Measurements from ENCODE around the gene POTEF.
"Not testable (repeated sequence)": the region's sequence is repeated elsewhere in the genome, so short reads cannot be mapped to it uniquely, and the experiment has no call there.

POTEF gene

DNA sequence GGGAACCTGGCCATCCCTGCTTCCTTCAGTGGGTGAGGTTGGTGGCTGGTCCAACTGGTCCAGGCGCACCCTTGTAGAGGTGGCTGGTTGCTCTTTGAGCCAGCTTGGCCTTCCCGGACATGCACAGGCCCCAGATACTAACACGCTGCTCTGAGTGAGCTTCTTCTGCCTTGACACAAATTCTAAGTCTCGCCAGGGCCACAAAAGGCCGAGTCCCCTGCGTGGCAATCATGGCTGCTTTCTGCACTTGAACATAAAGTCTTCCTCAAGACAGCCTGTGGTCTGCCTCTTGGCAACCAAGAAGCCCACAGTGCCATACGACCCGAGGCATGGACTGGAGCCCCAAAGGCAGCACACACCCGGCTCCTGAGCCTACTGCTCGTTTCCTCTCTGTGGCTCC lies 69.0 kb downstream of the POTEF start:
- not testable (repeated sequence) for H3K27me3 ChIP-seq (ENCODE audit: control insufficient read depth, insufficient read depth, low read length); H3K36me3 ChIP-seq (ENCODE audit: control insufficient read depth, insufficient read depth, low read length); H3K9ac ChIP-seq (ENCODE audit: low read depth, low read length); H3K4me1 ChIP-seq (ENCODE audit: control insufficient read depth, insufficient read depth, low read length); H3K27ac ChIP-seq (ENCODE audit: low read depth, low read length); H3K9me3 ChIP-seq (ENCODE audit: control insufficient read depth, insufficient read depth, low read length); H3K4me3 ChIP-seq (ENCODE audit: low read depth, low read length)

DNA sequence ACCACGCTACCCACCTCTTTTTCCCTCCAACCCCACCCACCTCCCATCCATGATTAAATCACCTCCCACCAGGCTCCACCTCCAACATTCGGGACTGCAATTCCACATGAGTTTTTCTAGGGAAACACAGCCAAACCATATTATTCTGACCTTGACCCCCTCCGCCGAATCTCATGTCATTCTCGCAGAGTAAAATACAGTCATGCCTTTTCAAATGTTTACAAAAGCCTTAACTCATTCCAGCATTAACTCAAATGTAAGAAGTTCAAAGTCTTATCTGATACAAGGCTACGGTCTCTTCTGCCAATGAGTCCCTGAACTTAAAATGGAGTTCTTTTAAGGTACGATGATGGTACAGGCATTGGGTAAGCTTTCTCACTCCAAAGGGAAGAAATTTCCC lies 72.7 kb downstream of the POTEF start:
- not testable (repeated sequence) for H3K27ac ChIP-seq (ENCODE audit: low read depth, low read length); H3K9me3 ChIP-seq (ENCODE audit: control insufficient read depth, insufficient read depth, low read length); H3K27me3 ChIP-seq (ENCODE audit: control insufficient read depth, insufficient read depth, low read length); H3K4me3 ChIP-seq (ENCODE audit: low read depth, low read length); H3K36me3 ChIP-seq (ENCODE audit: control insufficient read depth, insufficient read depth, low read length); H3K9ac ChIP-seq (ENCODE audit: low read depth, low read length); H3K4me1 ChIP-seq (ENCODE audit: control insufficient read depth, insufficient read depth, low read length)

DNA sequence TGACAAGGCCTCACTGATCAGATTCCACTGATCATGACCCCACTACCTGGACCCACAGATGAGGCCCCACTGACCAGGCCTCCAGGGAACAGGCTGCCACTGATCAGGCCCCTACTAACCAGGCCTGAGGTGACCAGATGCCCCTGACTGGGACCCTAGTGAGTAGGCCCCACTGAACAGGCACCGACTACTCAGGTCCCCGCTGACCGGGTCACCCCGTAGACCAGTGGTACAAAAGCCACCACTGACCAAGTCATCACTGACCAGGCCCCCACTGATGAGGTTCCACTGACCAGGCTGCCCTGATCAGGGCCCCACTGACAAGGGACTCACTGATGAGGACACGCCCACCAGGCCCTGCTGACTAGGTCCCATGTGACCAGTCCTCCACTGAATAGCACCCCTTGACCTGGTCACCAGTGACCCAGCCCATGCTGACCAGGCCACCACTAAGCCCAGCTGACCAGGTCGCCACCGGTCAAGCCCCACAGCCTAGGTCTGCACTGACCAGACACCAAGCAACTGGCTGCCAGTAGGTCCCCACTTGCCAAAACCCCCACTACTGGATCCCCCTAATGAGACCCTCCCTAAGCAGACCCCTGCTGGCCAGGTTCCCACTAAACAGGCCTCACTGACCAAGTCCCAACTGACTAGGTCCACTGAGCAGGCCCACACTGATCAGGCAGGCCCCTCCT lies 75.7 kb downstream of the POTEF start:
- not testable (repeated sequence) for H3K27me3 ChIP-seq (ENCODE audit: control insufficient read depth, insufficient read depth, low read length); H3K9me3 ChIP-seq (ENCODE audit: control insufficient read depth, insufficient read depth, low read length); H3K27ac ChIP-seq (ENCODE audit: low read depth, low read length); H3K4me1 ChIP-seq (ENCODE audit: control insufficient read depth, insufficient read depth, low read length); H3K9ac ChIP-seq (ENCODE audit: low read depth, low read length); H3K4me3 ChIP-seq (ENCODE audit: low read depth, low read length); H3K36me3 ChIP-seq (ENCODE audit: control insufficient read depth, insufficient read depth, low read length)

DNA sequence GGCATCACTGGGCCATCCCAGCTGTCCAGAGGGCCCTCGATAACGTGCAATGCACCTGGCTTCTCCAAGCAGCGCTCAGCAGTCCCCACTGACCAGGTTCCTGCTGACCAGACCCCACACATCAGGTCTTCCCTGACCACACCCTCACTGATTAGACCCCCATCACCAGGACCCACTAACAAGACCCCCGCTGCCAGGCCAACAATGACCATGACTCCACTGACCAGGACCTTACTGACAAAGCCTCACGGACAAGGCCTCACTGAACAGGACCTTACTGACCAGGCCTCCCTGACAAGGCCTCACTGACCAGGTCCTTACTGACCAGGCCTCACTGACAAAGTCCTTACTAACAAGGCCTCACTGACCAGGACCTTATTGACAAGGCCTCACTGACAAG lies 76.6 kb downstream of the POTEF start:
- not testable (repeated sequence) for H3K4me1 ChIP-seq (ENCODE audit: control insufficient read depth, insufficient read depth, low read length); H3K9ac ChIP-seq (ENCODE audit: low read depth, low read length); H3K27me3 ChIP-seq (ENCODE audit: control insufficient read depth, insufficient read depth, low read length); H3K4me3 ChIP-seq (ENCODE audit: low read depth, low read length); H3K27ac ChIP-seq (ENCODE audit: low read depth, low read length); H3K9me3 ChIP-seq (ENCODE audit: control insufficient read depth, insufficient read depth, low read length); H3K36me3 ChIP-seq (ENCODE audit: control insufficient read depth, insufficient read depth, low read length)

DNA sequence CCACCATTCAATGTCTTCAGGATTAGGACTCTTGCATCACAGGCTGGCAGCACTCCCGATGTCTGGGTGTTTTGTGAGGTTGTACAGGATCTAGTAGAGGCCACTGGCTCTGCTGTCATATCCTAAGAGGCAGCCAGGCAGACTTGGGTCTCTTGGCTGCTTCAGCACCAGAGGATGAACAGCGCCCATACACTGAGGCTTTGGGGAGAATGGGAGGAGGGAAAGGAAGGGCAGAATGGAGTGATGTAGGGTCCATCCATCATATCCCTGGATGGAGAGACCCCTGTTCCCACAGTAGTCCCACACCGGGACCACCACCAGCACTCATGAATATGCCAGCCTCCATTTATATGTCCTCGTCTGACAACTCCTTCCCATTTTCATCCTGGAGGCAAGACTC lies 80.6 kb downstream of the POTEF start:
- H3K27ac ChIP-seq (ENCODE audit: low read depth, low read length); H3K9ac ChIP-seq (ENCODE audit: low read depth, low read length); H3K9me3 ChIP-seq (ENCODE audit: control insufficient read depth, insufficient read depth, low read length); H3K4me3 ChIP-seq (ENCODE audit: low read depth, low read length); H3K27me3 ChIP-seq (ENCODE audit: control insufficient read depth, insufficient read depth, low read length); H3K36me3 ChIP-seq (ENCODE audit: control insufficient read depth, insufficient read depth, low read length); H3K4me1 ChIP-seq (ENCODE audit: control insufficient read depth, insufficient read depth, low read length): not testable (repeated sequence)

DNA sequence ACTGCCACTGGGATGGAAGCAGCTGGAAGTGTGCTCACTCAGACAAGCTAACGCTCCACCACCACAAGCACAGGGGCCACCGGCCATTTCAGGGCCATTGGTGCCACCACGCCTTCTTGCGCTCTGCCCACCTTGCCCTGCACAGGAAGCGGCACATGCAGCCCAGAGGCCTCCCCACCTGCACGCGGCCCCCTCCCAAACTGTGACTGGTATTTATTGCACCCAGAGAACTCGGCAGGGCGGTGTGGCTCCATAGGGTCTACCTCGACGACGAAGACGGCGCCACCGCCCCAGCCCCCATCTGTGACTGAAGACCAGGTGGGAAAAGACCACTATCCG lies 90.8 kb downstream of the POTEF start:
- H3K9me3 ChIP-seq (ENCODE audit: control insufficient read depth, insufficient read depth, low read length); H3K27ac ChIP-seq (ENCODE audit: low read depth, low read length); H3K27me3 ChIP-seq (ENCODE audit: control insufficient read depth, insufficient read depth, low read length); H3K4me1 ChIP-seq (ENCODE audit: control insufficient read depth, insufficient read depth, low read length); H3K4me3 ChIP-seq (ENCODE audit: low read depth, low read length); H3K36me3 ChIP-seq (ENCODE audit: control insufficient read depth, insufficient read depth, low read length); H3K9ac ChIP-seq (ENCODE audit: low read depth, low read length): not testable (repeated sequence)

DNA sequence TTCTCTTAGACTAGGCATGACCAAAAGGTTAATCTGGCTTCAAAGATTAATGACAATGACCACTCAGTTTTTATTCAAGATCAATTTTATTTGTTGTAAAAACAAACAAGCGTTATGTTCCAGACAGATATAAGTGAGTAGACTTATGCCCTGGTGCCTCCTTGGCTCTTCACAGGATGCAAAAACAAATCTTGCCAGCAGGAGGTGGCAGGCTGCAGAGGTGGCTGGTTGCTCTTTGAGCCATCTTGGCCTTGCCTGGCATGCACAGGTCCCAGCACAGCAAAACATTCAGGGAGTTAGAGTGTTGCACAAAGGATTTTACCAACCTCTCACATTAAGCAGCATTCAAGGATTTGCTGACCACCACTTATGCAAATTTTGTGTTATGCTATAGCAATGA lies 103.1 kb downstream of the POTEF start:
- H3K4me3 ChIP-seq (ENCODE audit: low read depth, low read length); H3K36me3 ChIP-seq (ENCODE audit: control insufficient read depth, insufficient read depth, low read length); H3K9ac ChIP-seq (ENCODE audit: low read depth, low read length); H3K9me3 ChIP-seq (ENCODE audit: control insufficient read depth, insufficient read depth, low read length); H3K27me3 ChIP-seq (ENCODE audit: control insufficient read depth, insufficient read depth, low read length); H3K4me1 ChIP-seq (ENCODE audit: control insufficient read depth, insufficient read depth, low read length); H3K27ac ChIP-seq (ENCODE audit: low read depth, low read length): not testable (repeated sequence)

Data from HUES48 (cell line).